ENCODE data around the gene SH3BGR.

DNA sequence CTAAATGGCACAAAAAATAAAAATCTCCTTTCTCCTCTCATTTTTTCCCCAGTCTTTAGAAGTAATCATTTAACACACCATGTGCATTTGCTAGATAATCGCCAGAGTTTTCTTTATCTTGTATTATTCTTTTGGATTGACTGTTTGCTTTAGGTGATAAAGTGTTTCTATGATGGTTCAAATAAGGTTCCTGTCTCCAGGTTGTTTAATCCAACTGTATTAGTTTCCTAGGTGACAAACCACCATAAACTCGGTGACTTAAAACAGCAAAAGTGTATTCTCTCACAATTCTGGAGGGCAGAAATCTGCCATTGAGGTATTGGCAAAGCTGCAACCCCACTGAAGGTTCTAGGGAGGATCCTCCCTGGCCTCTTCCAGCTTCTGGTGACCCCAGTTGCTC lies 109.4 kb downstream of the SH3BGR start:
- TF ChIP-seq, protein P1, sequence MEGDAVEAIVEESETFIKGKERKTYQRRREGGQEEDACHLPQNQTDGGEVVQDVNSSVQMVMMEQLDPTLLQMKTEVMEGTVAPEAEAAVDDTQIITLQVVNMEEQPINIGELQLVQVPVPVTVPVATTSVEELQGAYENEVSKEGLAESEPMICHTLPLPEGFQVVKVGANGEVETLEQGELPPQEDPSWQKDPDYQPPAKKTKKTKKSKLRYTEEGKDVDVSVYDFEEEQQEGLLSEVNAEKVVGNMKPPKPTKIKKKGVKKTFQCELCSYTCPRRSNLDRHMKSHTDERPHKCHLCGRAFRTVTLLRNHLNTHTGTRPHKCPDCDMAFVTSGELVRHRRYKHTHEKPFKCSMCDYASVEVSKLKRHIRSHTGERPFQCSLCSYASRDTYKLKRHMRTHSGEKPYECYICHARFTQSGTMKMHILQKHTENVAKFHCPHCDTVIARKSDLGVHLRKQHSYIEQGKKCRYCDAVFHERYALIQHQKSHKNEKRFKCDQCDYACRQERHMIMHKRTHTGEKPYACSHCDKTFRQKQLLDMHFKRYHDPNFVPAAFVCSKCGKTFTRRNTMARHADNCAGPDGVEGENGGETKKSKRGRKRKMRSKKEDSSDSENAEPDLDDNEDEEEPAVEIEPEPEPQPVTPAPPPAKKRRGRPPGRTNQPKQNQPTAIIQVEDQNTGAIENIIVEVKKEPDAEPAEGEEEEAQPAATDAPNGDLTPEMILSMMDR (IDR thresholded peaks at IDR 0.05): no peak
- no peak for TF ChIP-seq POLR2A (IDR thresholded peaks at IDR 0.05)

All from right lobe of liver (tissue), 4 donors.